GM23338 (cell line): Measurements from ENCODE around the gene NUP42. TPM values are rescaled to one million over a fixed set of nuclear protein-coding genes. Genes with fewer than 3 reads are reported as not detected.

Source experiments
- ATAC-seq: fragments of 200-7000 bp; cut with Tn5 transposase; 3 replicates; pipeline ENCODE4 v1.9.1; 2020
- DNase-seq: peaks from one replicate; pipeline ENCODE4 v3.0.0-alpha.2; 2015; ENCODE audit warnings: low spot score
- H2AFZ ChIP-seq: fragments of 200-600 bp; sonication (generic); 2 replicates; pipeline ENCODE4 v1.8.0; 2016; ENCODE audit warnings: antibody characterized with exemption, mild to moderate bottlenecking, moderate library complexity
- H3F3A ChIP-seq: fragments of 200-600 bp; sonication (generic); replicated peaks from 2 replicates; pipeline ENCODE4 v1.8.0; 2017; ENCODE audit warnings: antibody characterized with exemption, mixed run types, low read depth
- H3K27ac ChIP-seq: fragments of 200-600 bp; sonication (generic); 2 replicates; pipeline ENCODE4 v1.6.1; 2016; ENCODE audit warnings: low read depth
- H3K27me3 ChIP-seq: fragments of 200-600 bp; sonication (generic); 2 replicates; pipeline ENCODE4 v1.8.0; 2016; ENCODE audit warnings: mild to moderate bottlenecking, mixed run types, moderate library complexity; ENCODE audit not compliant: insufficient read depth
- H3K36me3 ChIP-seq: fragments of 200-600 bp; sonication (generic); 2 replicates; pipeline ENCODE4 v1.8.0; 2016; ENCODE audit warnings: mild to moderate bottlenecking; ENCODE audit not compliant: insufficient read depth
- H3K4me1 ChIP-seq: fragments of 200-600 bp; sonication (generic); 2 replicates; pipeline ENCODE4 v1.8.0; 2016; ENCODE audit warnings: mild to moderate bottlenecking, moderate library complexity; ENCODE audit not compliant: insufficient read depth
- H3K4me2 ChIP-seq: fragments of 200-600 bp; sonication (generic); 2 replicates; pipeline ENCODE4 v1.7.1; 2017; ENCODE audit warnings: mixed run types
- H3K4me3 ChIP-seq: fragments of 200-600 bp; sonication (generic); 2 replicates; pipeline ENCODE4 v1.6.1; 2016; ENCODE audit warnings: mixed run types
- H3K79me2 ChIP-seq: fragments of 200-600 bp; sonication (generic); replicated peaks from 2 replicates; pipeline ENCODE4 v1.8.0; 2017; ENCODE audit warnings: mild to moderate bottlenecking; ENCODE audit not compliant: insufficient read depth
- H3K9me2 ChIP-seq: fragments of 200-600 bp; sonication (generic); 2 replicates; pipeline ENCODE4 v1.8.0; 2017; ENCODE audit not compliant: insufficient read depth
- H4K20me1 ChIP-seq: fragments of 200-600 bp; sonication (generic); replicated peaks from 2 replicates; pipeline ENCODE4 v1.8.0; 2017; ENCODE audit warnings: mild to moderate bottlenecking; ENCODE audit not compliant: insufficient read depth
- H3K27ac Mint-ChIP-seq: 2 replicates; pipeline ENCODE4 v1.8.0; 2020; ENCODE audit warnings: inconsistent platforms, mild to moderate bottlenecking, moderate library complexity, mixed read lengths
- H3K27me3 Mint-ChIP-seq: 3 replicates; pipeline ENCODE4 v1.8.0; 2022; ENCODE audit warnings: low read depth, mild to moderate bottlenecking, moderate library complexity, mixed read lengths, inconsistent platforms; ENCODE audit not compliant: insufficient read depth, poor library complexity
- H3K36me3 Mint-ChIP-seq: 3 replicates; pipeline ENCODE4 v1.8.0; 2021; ENCODE audit warnings: low read depth, mild to moderate bottlenecking, inconsistent platforms, moderate library complexity, mixed read lengths
- H3K4me1 Mint-ChIP-seq: 3 replicates; pipeline ENCODE4 v1.8.0; 2020; ENCODE audit warnings: mild to moderate bottlenecking, inconsistent platforms, mixed read lengths
- H3K4me3 Mint-ChIP-seq: 3 replicates; pipeline ENCODE4 v1.8.0; 2021; ENCODE audit warnings: moderate library complexity, mild to moderate bottlenecking, inconsistent platforms, mixed read lengths
- H3K9me3 Mint-ChIP-seq: 3 replicates; pipeline ENCODE4 v1.8.0; 2020; ENCODE audit warnings: moderate library complexity, mild to moderate bottlenecking, inconsistent platforms, mixed read lengths
- CREB1 ChIP-seq: fragments of 250-450 bp; sonication (Bioruptor Pico); IDR thresholded peaks from 2 replicates; pipeline ENCODE4 v1.5.0; 2020; ENCODE audit warnings: low read depth, mild to moderate bottlenecking, moderate library complexity
- EZH2 ChIP-seq: fragments of 200-600 bp; sonication (generic); IDR thresholded peaks from one replicate; pipeline ENCODE4 v1.8.0; 2017; ENCODE audit warnings: antibody characterized with exemption, mild to moderate bottlenecking, low read depth; ENCODE audit not compliant: unreplicated experiment
- EZH2phosphoT487 ChIP-seq: fragments of 200-600 bp; sonication (generic); IDR thresholded peaks from one replicate; pipeline ENCODE4 v1.8.1; 2018; ENCODE audit warnings: antibody characterized with exemption; ENCODE audit not compliant: unreplicated experiment
- JUNB ChIP-seq: IDR thresholded peaks from one replicate; pipeline ENCODE4 v1.6.1; 2016; ENCODE audit warnings: antibody characterized with exemption; ENCODE audit not compliant: unreplicated experiment
- NANOG ChIP-seq: IDR thresholded peaks from 2 replicates; pipeline ENCODE4 v1.6.1; 2016; ENCODE audit warnings: antibody characterized with exemption, borderline replicate concordance
- POLR2AphosphoS5 ChIP-seq: IDR thresholded peaks from 2 replicates; pipeline ENCODE4 v1.6.1; 2016; ENCODE audit warnings: antibody characterized with exemption, low read depth
- STAT1 ChIP-seq: IDR thresholded peaks from one replicate; pipeline ENCODE4 v1.6.1; 2016; ENCODE audit warnings: antibody characterized with exemption; ENCODE audit not compliant: unreplicated experiment
- ZNF114 ChIP-seq: fragments of 250-450 bp; sonication (Bioruptor Pico); IDR thresholded peaks from 2 replicates; pipeline ENCODE4 v1.5.0; 2020; ENCODE audit warnings: mild to moderate bottlenecking, moderate library complexity
- ZNF331 ChIP-seq: fragments of 250-450 bp; sonication (Bioruptor Pico); IDR thresholded peaks from 2 replicates; pipeline ENCODE4 v1.5.0; 2020; ENCODE audit warnings: low read depth, mild to moderate bottlenecking, moderate library complexity
- polyA plus RNA-seq: library from polyadenylated mRNA; unstranded; fragments of >200 nt; fragmentation: Nextera tagmentation; extraction: Ambion mirVana; gene quantifications from 2 replicates; pipeline ENCODE4 v1.2.1, GENCODE V29; 2016
- total RNA-seq: library from RNA; depleted of rRNA; stranded (reverse); fragments of >200 nt; shearing (Covaris generic); gene quantifications from 2 replicates; pipeline ENCODE4 v1.2.3, GENCODE V29; 2014
- TF ChIP-seq, protein P1 (sequence below), 2 experiments: fragments of 200-600 bp in 1 of 2; sonication (generic) in 1 of 2; conservative IDR thresholded peaks; 2 replicates each; pipeline versions ENCODE4 v1.5.1 to v1.6.1; 2016 to 2017; ENCODE audit warnings: antibody characterized with exemption in 2 of 2, low read depth in 2 of 2, mild to moderate bottlenecking in 2 of 2, moderate library complexity in 1 of 2
- TF ChIP-seq, protein P2 (sequence below): IDR thresholded peaks from one replicate; pipeline ENCODE4 v1.6.1; 2018; ENCODE audit warnings: antibody characterized with exemption; ENCODE audit not compliant: unreplicated experiment
- TF ChIP-seq, protein P3 (sequence below): IDR thresholded peaks from 2 replicates; pipeline ENCODE4 v1.6.1; 2016; ENCODE audit warnings: antibody characterized with exemption

The NUP42 gene
- total and polyA plus RNA-seq, 2 experiments from 2014 or later: 39.1 to 42.7 TPM

DNA sequence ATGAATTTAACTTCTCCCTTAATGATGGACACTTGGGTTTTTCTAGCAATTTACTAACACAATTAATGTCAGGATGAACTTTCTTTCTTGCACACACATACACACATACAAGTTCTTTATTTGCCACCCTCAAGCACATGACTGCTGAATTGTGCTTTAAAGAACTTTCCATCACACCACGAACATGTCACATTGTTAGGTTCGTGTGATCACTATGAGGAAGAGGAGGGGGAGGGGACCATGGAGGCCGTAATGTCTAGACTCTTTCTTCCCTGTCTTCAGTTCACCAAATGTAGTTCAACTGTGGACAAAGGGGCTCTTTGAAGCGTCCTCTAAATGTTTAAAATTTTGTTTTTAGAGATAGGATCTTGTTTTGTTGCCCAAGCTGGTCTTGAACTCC lies 31.0 kb downstream of the NUP42 start:
- Histone ChIP-seq H3K27me3 (no peaks in the 10 kb centered on the region), H3K79me2 (no peaks in the 10 kb centered on the region), H3K4me2 (no peak overlapping the region), H3K4me1 (peaks cover 3% of the 10 kb centered on the region; the same call in 1 of the 2 replicates), H2AFZ (peak overlapping the region; percentile 99; the same call in 1 of the 2 replicates), H3K9me2 (0 out of 2 replicates have a peak, but pooled peaks cover 4% of the 10 kb centered on the region), H3K36me3 (no peaks in the 10 kb centered on the region), H4K20me1 (no peaks in the 10 kb centered on the region), H3K4me3 (no peak overlapping the region), H3K27ac (no peak overlapping the region), H3F3A (no peaks in the 10 kb centered on the region)
- Mint-ChIP-seq H3K36me3 (no peaks in the 10 kb centered on the region), H3K4me3 (no peak overlapping the region), H3K27me3 (peaks cover 3% of the 10 kb centered on the region), H3K4me1 (peaks cover 9% of the 10 kb centered on the region; the same call in 2 of the 3 replicates), H3K9me3 (no peaks in the 10 kb centered on the region), H3K27ac (no peak overlapping the region)
- DNase-seq (no peak), ATAC-seq (no peak)
- TF ChIP-seq STAT1 (no peak), ZNF114 (CRISPR knock-in tag) (no peak), CREB1 (CRISPR knock-in tag) (no peak)
- TF ChIP-seq, protein P1, sequence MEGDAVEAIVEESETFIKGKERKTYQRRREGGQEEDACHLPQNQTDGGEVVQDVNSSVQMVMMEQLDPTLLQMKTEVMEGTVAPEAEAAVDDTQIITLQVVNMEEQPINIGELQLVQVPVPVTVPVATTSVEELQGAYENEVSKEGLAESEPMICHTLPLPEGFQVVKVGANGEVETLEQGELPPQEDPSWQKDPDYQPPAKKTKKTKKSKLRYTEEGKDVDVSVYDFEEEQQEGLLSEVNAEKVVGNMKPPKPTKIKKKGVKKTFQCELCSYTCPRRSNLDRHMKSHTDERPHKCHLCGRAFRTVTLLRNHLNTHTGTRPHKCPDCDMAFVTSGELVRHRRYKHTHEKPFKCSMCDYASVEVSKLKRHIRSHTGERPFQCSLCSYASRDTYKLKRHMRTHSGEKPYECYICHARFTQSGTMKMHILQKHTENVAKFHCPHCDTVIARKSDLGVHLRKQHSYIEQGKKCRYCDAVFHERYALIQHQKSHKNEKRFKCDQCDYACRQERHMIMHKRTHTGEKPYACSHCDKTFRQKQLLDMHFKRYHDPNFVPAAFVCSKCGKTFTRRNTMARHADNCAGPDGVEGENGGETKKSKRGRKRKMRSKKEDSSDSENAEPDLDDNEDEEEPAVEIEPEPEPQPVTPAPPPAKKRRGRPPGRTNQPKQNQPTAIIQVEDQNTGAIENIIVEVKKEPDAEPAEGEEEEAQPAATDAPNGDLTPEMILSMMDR (conservative IDR thresholded peaks at IDR 0.05; ENCODE audit: low read depth in 2 of 2): no peak
- TF ChIP-seq, protein P2, sequence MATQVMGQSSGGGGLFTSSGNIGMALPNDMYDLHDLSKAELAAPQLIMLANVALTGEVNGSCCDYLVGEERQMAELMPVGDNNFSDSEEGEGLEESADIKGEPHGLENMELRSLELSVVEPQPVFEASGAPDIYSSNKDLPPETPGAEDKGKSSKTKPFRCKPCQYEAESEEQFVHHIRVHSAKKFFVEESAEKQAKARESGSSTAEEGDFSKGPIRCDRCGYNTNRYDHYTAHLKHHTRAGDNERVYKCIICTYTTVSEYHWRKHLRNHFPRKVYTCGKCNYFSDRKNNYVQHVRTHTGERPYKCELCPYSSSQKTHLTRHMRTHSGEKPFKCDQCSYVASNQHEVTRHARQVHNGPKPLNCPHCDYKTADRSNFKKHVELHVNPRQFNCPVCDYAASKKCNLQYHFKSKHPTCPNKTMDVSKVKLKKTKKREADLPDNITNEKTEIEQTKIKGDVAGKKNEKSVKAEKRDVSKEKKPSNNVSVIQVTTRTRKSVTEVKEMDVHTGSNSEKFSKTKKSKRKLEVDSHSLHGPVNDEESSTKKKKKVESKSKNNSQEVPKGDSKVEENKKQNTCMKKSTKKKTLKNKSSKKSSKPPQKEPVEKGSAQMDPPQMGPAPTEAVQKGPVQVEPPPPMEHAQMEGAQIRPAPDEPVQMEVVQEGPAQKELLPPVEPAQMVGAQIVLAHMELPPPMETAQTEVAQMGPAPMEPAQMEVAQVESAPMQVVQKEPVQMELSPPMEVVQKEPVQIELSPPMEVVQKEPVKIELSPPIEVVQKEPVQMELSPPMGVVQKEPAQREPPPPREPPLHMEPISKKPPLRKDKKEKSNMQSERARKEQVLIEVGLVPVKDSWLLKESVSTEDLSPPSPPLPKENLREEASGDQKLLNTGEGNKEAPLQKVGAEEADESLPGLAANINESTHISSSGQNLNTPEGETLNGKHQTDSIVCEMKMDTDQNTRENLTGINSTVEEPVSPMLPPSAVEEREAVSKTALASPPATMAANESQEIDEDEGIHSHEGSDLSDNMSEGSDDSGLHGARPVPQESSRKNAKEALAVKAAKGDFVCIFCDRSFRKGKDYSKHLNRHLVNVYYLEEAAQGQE: no peak

DNA sequence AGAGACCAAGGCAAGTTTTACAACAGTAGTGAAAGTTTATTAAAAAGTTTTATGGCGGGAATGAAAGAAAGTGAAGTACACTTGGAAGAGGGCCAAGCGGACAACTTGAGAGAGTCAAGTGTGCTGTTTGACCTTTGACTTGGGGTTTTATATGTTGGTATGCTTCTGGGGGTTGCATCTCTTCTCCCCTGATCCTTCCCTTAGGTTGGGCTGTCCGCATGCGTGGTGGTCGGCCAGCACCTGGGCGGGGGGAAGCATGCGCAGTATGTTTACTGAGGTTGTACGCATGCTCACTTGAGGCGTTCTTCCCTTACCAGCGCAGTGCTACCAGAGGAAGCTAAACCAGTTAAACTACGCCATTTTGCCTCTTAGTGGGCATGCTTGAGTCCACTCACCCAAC lies 31.9 kb downstream of the NUP42 start:
- DNase-seq: no peak
- H3K4me1 Mint-ChIP-seq: peaks cover 13% of the 10 kb centered on the region; the same call in 2 of the 3 replicates
- Histone ChIP-seq H3K4me1 (peaks cover 8% of the 10 kb centered on the region; the same call in 1 of the 2 replicates), H3K4me3 (no peak overlapping the region), H3K9me2 (0 out of 2 replicates have a peak, but pooled peaks cover 4% of the 10 kb centered on the region), H3K27me3 (no peaks in the 10 kb centered on the region), H3K4me2 (no peak overlapping the region), H4K20me1 (no peaks in the 10 kb centered on the region), H3K27ac (no peak overlapping the region), H2AFZ (peak overlapping the region; percentile 11; the same call in 1 of the 2 replicates), H3K79me2 (no peaks in the 10 kb centered on the region), H3F3A (no peaks in the 10 kb centered on the region), H3K36me3 (no peaks in the 10 kb centered on the region)
- no peak overlapping the region for H3K4me3 Mint-ChIP-seq
- no peaks in the 10 kb centered on the region for H3K36me3 Mint-ChIP-seq
- H3K9me3 Mint-ChIP-seq: no peaks in the 10 kb centered on the region
- no peak for ATAC-seq
- peaks cover 5% of the 10 kb centered on the region for H3K27me3 Mint-ChIP-seq
- H3K27ac Mint-ChIP-seq: no peak overlapping the region
- no peak for TF ChIP-seq ZNF114 (CRISPR knock-in tag)
- TF ChIP-seq JUNB: no peak
- TF ChIP-seq, protein P1 (conservative IDR thresholded peaks at IDR 0.05; ENCODE audit: low read depth in 2 of 2): no peak
- no peak for TF ChIP-seq EZH2phosphoT487
- no peak for TF ChIP-seq ZNF331
- no peak for TF ChIP-seq NANOG
- TF ChIP-seq, protein P3, sequence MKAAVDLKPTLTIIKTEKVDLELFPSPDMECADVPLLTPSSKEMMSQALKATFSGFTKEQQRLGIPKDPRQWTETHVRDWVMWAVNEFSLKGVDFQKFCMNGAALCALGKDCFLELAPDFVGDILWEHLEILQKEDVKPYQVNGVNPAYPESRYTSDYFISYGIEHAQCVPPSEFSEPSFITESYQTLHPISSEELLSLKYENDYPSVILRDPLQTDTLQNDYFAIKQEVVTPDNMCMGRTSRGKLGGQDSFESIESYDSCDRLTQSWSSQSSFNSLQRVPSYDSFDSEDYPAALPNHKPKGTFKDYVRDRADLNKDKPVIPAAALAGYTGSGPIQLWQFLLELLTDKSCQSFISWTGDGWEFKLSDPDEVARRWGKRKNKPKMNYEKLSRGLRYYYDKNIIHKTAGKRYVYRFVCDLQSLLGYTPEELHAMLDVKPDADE: no peak
- TF ChIP-seq STAT1: no peak
- TF ChIP-seq POLR2AphosphoS5: no peak
- TF ChIP-seq, protein P2: no peak
- TF ChIP-seq EZH2: no peak
